Transverse colon (tissue), 4 donors: ENCODE data around the gene SBNO1.

ENCODE experiments used
- CTCF ChIP-seq, 5 experiments: fragments of 200-600 bp in 3 of 5; fragments of 450-650 bp in 2 of 5; sonication (generic) in 3 of 5; IDR thresholded peaks; 1 replicate in 2 of 5; 2 replicates in 3 of 5; pipeline ENCODE4 v1.5.1; 2016 to 2017; ENCODE audit warnings: antibody characterized with exemption in 5 of 5, inconsistent platforms in 3 of 5, mild to moderate bottlenecking in 2 of 5, moderate library complexity in 1 of 5
- POLR2A ChIP-seq: fragments of 450-650 bp; IDR thresholded peaks from one replicate; pipeline ENCODE4 v1.6.1; 2016; ENCODE audit warnings: antibody characterized with exemption, mild to moderate bottlenecking, moderate library complexity
- POLR2AphosphoS5 ChIP-seq, 3 donors: sonication (generic); formaldehyde crosslinking; IDR thresholded peaks; one replicate each; pipeline ENCODE4 v1.6.1; 2016; ENCODE audit warnings: antibody characterized with exemption in 3 of 3

GRCh38 chr12:123263196-123263817, 101.3 kb downstream of the SBNO1 start:
- TF ChIP-seq CTCF (IDR thresholded peaks at IDR 0.05) (no peak), POLR2AphosphoS5 (IDR thresholded peaks at IDR 0.05) (no peak), POLR2A (no peak)
